Activated CD4-positive, alpha-beta T cell treated with anti-CD3 and anti-CD28 coated beads, Interleukin-2, amount 10 ng/mL, durations not matched to agents 7 days and 5 days (primary cell): Measurements from ENCODE around the gene CYSRT1. TPM values are rescaled to one million over a fixed set of nuclear protein-coding genes. Genes with fewer than 3 reads are reported as not detected.
A peak's percentile ranks its signal among the peaks of the same experiment; 100 is the strongest.

Experiments
- CTCF ChIA-PET: fragments of 350-600 bp; sonication (Branson Sonifier 250); formaldehyde crosslinking; loops from one replicate; lab custom pipeline; 2021; ENCODE audit warnings: antibody characterized with exemption; lab: Charles Lee
- POLR2A ChIA-PET: fragments of 350-600 bp; sonication (Branson Sonifier 250); formaldehyde crosslinking; loops from one replicate; lab custom pipeline; 2021; ENCODE audit warnings: antibody characterized with exemption; lab: Charles Lee
- DNase-seq: peaks from one replicate; pipeline ENCODE4 v3.0.0-alpha.2; 2020
- H3K27ac Mint-ChIP-seq: one replicate; pipeline ENCODE4 v1.8.0; 2021; ENCODE audit warnings: mild to moderate bottlenecking, moderate library complexity, mixed read lengths
- H3K27me3 Mint-ChIP-seq: one replicate; pipeline ENCODE4 v1.8.0; 2021; ENCODE audit warnings: mixed read lengths
- H3K36me3 Mint-ChIP-seq: one replicate; pipeline ENCODE4 v1.8.0; 2021; ENCODE audit warnings: low read depth, mixed read lengths
- H3K4me1 Mint-ChIP-seq: one replicate; pipeline ENCODE4 v1.8.0; 2021; ENCODE audit warnings: mixed read lengths
- H3K4me3 Mint-ChIP-seq: one replicate; pipeline ENCODE4 v1.8.0; 2021; ENCODE audit warnings: mild to moderate bottlenecking, moderate library complexity, mixed read lengths
- H3K9me3 Mint-ChIP-seq: one replicate; pipeline ENCODE4 v1.8.0; 2021; ENCODE audit warnings: mixed read lengths
- total RNA-seq, 2 experiments: library from RNA; stranded (reverse); gene quantifications; one replicate each; pipeline ENCODE4 v1.2.3, GENCODE V29; 2021

Gene CYSRT1
- total RNA-seq, 2 experiments from 2014 or later: 0.35 to 0.72 TPM

DNA sequence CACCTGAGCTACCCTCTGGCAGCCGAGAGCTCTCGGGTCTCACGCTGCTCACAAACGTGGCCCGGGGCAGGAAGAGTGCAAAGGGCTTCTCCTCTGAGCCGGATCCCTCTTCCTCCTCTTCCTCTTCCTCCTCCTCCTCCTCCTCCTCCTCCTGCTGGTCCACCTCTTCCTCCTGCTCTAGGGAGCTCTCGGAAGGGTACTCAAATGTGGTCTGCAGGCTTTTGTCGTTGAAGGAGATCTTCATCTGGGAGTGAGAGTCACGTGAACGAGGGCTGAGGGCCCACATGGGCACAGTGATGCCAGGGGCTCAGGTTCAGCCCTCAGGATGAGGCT, 32.6 kb upstream of the CYSRT1 start:
- POLR2A ChIA-PET: no interaction called here
- Mint-ChIP-seq H3K27me3 (no peaks in the 10 kb centered on the region), H3K36me3 (peaks cover 2% of the 10 kb centered on the region), H3K27ac (no peak overlapping the region), H3K9me3 (no peaks in the 10 kb centered on the region), H3K4me1 (peaks cover 23% of the 10 kb centered on the region), H3K4me3 (no peak overlapping the region)
- CTCF ChIA-PET: interaction anchor here (1.0 to 1.6 kb wide), 4 partner anchors 12 to 158 kb away, joined by 3 to 6 read pairs (median 4); no protein-coding TSS in a partner anchor
- no peak for DNase-seq

DNA sequence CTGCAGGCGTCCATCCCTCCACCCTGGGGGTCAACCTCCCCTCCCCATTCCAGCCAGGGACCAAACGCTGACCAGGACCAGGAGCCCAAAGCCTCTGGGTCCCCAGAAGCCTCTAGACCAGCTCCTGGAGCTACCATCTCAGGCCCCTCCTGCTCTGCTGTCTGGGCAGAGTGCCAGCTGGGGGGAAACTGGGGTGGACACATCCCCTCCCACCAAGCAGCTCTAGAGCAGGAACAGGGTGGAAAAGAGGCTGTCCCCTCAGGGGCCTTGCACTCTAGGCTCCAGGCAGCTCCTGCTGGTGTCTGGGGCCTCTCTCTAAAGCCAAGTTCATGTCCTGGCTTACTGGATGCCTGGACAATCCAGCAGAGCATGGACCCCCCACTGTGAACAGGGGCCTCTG, 32.1 kb upstream of the CYSRT1 start:
- H3K4me1 Mint-ChIP-seq: peaks cover 20% of the 10 kb centered on the region
- CTCF ChIA-PET: interaction anchor here (1.1 to 1.6 kb wide), 3 partner anchors 11 to 63 kb away, joined by 3 to 6 read pairs (median 5); no protein-coding TSS in a partner anchor

DNA sequence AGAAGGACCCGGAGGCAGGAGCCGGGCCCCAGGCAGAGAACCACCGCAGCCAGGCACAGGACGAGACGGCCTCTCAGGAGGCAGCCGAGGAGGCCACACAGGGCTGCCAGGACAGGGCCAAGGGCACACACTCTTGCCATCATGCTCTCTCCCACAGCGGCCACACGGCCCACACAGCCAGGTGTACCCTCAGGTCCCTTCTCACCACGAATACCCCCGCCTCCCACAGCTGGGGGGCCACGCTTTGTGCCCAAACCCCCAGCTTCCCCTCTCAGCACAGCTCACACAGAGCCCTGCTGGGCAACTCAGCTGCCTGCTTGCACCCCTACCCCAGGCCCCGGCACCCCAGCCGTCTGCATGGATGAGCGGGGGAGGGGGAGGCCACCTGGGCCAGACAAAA, 31.2 kb upstream of the CYSRT1 start:
- POLR2A ChIA-PET: no interaction called here
- Mint-ChIP-seq H3K27ac (no peak overlapping the region), H3K9me3 (no peaks in the 10 kb centered on the region), H3K4me3 (no peak overlapping the region), H3K27me3 (no peaks in the 10 kb centered on the region), H3K4me1 (peaks cover 23% of the 10 kb centered on the region), H3K36me3 (peaks cover 2% of the 10 kb centered on the region)
- CTCF ChIA-PET: interaction anchor here (1.6 kb wide), 1 partner anchor 11 kb away, joined by 6 read pairs; no protein-coding TSS in a partner anchor
- DNase-seq: no peak

More for the DNA sequence above, 32.1 kb upstream of the CYSRT1 start:
- Mint-ChIP-seq H3K27ac (no peak overlapping the region), H3K27me3 (no peaks in the 10 kb centered on the region), H3K36me3 (peaks cover 2% of the 10 kb centered on the region), H3K9me3 (no peaks in the 10 kb centered on the region), H3K4me3 (no peak overlapping the region)
- POLR2A ChIA-PET: no interaction called here
- no peak for DNase-seq

DNA sequence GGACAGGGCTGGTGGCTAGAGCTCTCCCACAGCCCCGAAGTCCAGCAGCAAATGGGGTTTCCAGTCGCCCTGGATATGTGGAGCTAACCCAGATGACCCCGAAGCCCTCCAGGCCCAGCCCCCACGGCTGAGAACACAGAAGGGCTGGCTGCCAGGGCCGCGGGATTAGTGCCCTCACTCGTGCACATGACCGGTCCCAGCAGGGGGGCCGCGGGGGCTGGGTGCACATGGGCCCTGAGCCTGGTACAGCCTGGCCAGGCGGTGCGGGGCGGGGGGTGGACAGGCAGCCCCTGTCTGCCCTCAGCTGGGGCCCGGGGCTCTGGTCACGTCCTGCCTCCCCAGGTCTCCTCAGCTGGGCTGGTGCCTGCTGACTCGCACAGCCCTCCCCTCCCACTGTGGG, 30.6 kb upstream of the CYSRT1 start:
- ChIA-PET CTCF (interaction anchor here (1.1 kb wide), 1 partner anchor 33 kb away, joined by 4 read pairs; the partner anchor contains the start of gene RNF224), POLR2A (no interaction called here)
- H3K4me3 Mint-ChIP-seq: no peak overlapping the region
- H3K27ac Mint-ChIP-seq: no peak overlapping the region
- no peaks in the 10 kb centered on the region for H3K36me3 Mint-ChIP-seq
- H3K4me1 Mint-ChIP-seq: peaks cover 18% of the 10 kb centered on the region
- no peaks in the 10 kb centered on the region for H3K27me3 Mint-ChIP-seq
- DNase-seq: no peak
- no peaks in the 10 kb centered on the region for H3K9me3 Mint-ChIP-seq

DNA sequence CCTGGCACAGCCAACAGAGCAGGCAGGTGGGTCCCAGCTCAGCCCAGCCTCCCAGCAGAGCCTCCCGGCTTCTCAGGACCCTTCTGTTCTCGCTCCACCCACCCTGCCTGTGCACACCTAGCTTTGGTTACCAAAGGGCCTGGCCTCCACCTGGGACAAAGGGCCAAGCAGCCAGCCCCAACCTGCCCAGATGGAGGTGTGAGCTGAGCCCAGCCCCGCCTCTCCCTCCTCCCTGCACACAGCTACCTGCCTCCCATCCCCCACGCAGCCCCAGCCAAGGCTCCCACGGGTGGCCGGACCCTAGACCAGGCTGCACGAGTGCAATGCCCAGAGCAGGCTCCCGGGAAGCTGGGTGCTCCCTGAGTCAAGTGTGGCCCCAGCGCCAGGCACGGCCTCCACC, 30.1 kb upstream of the CYSRT1 start:
- Mint-ChIP-seq H3K4me3 (no peak overlapping the region), H3K27me3 (no peaks in the 10 kb centered on the region), H3K27ac (no peak overlapping the region), H3K36me3 (no peaks in the 10 kb centered on the region), H3K9me3 (no peaks in the 10 kb centered on the region), H3K4me1 (peaks cover 13% of the 10 kb centered on the region)
- DNase-seq: no peak
- POLR2A ChIA-PET: no interaction called here
- CTCF ChIA-PET: interaction anchor here (1.1 to 1.6 kb wide), 4 partner anchors 9 to 48 kb away, joined by 3 to 7 read pairs (median 4); partner anchors contain the start of gene RNF224

DNA sequence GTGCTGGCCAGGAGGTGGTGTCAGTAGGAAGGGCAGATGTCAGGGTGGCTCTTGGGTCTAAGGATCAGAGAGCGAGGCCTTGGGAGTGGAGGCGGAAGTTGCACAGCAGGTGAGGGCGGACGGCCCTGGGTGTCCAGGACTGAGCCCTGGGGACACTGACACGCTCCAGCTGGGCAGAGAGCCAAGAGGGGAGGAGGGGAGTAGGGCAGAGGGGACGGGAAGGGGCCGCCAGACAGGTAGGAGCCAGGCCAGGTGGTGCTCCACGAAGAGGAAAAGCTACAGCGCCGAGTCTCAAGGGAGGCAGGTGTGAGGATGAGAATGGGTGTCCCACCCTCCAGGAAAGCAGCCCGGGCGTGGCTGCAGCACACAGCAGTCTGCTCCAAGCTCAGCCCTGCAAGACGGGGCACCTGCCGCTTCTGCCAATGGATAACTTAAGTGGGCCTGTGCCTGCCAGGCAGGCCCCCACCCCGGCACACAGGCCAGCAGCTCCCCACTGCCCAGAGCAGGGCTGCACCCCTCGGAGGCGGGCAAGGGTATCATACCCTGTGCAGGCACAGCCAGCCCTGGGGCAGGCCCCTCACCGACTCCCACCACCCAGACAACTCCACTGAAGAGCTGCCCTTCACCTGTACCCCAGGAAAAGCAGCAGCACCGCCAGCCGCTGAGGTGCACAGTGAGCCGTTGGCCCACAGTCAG, 29.3 kb upstream of the CYSRT1 start:
- no peak for DNase-seq
- Mint-ChIP-seq H3K4me1 (peaks cover 9% of the 10 kb centered on the region), H3K27ac (peak overlapping the region; percentile 13), H3K9me3 (no peaks in the 10 kb centered on the region), H3K36me3 (no peaks in the 10 kb centered on the region), H3K4me3 (no peak overlapping the region), H3K27me3 (no peaks in the 10 kb centered on the region)
- ChIA-PET POLR2A (no interaction called here), CTCF (interaction anchor here (1.1 to 1.6 kb wide), 5 partner anchors 8 to 77 kb away, joined by 3 to 7 read pairs (median 3); partner anchors contain the start of gene RNF224)

DNA sequence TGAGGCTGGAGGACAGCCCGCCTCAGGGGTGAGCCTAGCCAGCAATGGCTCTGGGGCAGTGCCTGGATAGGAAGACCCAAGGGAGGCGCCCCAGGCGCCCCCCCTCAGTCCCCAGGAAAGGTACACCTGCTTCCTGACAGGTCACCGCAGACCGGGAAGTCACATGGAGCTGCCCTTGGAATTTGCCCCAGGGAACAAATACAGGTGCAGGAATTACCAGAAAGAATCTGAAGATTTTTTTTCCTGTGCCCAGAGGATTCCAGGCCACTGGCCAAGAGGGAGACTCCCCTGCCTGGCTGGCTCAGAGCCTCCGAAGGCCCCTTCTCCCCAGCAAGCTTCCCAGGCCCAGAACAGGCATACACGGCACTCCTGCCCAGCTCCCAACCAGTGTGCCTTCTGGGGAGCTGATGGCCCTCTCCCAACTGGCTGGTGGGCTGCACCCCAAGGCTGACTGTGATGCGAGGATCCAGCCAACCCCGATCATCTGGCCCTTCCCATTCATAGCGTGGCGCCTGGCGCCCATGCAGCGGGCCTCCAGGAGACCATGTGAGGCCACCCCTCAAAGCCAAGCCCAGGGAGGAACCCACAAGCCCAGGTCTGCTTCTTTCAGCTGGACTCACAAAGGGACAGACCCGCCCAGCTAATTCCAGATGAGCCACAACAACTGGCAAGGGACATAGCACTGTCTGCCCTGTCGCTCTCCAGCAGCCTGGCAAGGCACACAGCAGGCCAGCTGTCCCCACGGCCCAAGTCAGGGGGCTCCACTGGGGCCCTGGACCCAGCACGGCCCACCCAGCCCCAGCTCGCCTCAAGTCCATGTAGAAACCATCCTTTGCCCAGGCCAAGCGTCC, 26.7 kb upstream of the CYSRT1 start:
- peak overlapping the region; percentile 44 for H3K4me3 Mint-ChIP-seq
- H3K9me3 Mint-ChIP-seq: no peaks in the 10 kb centered on the region
- peaks cover 19% of the 10 kb centered on the region for H3K4me1 Mint-ChIP-seq
- no peaks in the 10 kb centered on the region for H3K27me3 Mint-ChIP-seq
- peaks cover 4% of the 10 kb centered on the region for H3K36me3 Mint-ChIP-seq
- H3K27ac Mint-ChIP-seq: no peak overlapping the region
- no peak for DNase-seq
- ChIA-PET CTCF (interaction anchor here (2.3 kb wide), 1 partner anchor 8 kb away, joined by 6 read pairs; no protein-coding TSS in a partner anchor), POLR2A (no interaction called here)

DNA sequence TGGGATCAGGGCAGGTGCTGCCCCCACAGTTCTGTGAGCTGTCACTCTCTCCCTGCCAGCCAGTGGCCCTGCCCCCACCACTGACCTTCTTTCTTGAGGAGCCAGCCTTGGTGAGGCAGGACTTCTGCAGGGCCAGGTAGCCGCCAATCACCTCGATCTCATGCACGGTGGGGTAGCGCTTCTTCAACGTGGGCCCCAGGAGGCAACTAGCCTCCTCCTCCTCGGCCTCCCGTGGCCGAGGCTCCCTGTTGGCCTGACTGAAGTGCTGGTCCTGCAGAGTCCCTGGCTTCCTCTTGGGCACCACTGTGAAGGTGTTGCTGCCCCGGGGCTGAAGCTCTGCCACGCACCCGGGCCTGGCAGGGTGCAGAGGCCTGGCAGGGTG, 26.1 kb upstream of the CYSRT1 start:
- Mint-ChIP-seq H3K9me3 (no peaks in the 10 kb centered on the region), H3K27ac (no peak overlapping the region), H3K27me3 (no peaks in the 10 kb centered on the region), H3K4me3 (peak overlapping the region; percentile 44), H3K4me1 (peaks cover 21% of the 10 kb centered on the region), H3K36me3 (peaks cover 4% of the 10 kb centered on the region)
- ChIA-PET POLR2A (no interaction called here), CTCF (interaction anchor here (2.3 kb wide), 1 partner anchor 9 kb away, joined by 6 read pairs; no protein-coding TSS in a partner anchor)
- no peak for DNase-seq

DNA sequence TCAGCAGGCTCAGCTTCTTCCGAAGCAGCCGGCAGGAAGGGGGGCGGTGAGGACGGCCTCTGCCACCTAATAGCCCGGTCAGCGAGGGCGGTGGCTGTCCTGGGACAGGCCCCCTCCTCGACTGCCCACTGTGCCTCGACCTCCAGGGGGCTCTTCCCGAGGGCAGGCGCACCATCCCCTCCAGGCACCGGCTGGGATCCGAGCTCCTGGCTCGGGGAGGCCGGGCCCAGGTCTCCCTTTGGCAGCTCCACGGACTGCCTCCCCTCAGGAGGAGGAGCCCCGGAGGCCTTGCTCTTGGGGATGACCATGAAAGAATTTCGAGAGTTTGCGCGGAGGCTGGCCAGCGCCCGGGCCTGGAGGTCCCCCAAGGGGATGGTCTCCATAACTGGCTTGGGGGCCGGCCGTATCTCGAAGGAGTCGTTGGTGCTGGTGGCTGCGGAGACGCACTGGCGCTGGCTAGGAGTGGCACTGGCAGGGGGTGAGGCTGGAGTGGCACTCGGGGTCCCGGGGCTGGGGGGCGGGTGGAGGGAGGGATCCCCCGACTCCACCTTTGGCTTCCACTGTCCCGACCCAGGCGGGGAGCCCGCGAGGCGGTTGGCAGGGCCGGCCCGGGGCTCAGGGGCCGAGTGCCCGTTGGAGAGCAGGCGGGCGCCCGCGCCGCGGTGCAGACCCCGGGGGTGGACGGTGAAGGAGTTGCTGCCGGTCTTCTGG, 25.4 kb upstream of the CYSRT1 start:
- CTCF ChIA-PET: interaction anchor here (0.5 to 2.3 kb wide), 2 partner anchors 10 to 87 kb away, joined by 4 to 6 read pairs; no protein-coding TSS in a partner anchor
- no peak for DNase-seq
- H3K27ac Mint-ChIP-seq: peak overlapping the region; percentile 78
- H3K4me3 Mint-ChIP-seq: peak overlapping the region; percentile 74
- no peaks in the 10 kb centered on the region for H3K9me3 Mint-ChIP-seq
- peaks cover 27% of the 10 kb centered on the region for H3K4me1 Mint-ChIP-seq
- POLR2A ChIA-PET: no interaction called here
- H3K36me3 Mint-ChIP-seq: peaks cover 4% of the 10 kb centered on the region
- H3K27me3 Mint-ChIP-seq: no peaks in the 10 kb centered on the region

DNA sequence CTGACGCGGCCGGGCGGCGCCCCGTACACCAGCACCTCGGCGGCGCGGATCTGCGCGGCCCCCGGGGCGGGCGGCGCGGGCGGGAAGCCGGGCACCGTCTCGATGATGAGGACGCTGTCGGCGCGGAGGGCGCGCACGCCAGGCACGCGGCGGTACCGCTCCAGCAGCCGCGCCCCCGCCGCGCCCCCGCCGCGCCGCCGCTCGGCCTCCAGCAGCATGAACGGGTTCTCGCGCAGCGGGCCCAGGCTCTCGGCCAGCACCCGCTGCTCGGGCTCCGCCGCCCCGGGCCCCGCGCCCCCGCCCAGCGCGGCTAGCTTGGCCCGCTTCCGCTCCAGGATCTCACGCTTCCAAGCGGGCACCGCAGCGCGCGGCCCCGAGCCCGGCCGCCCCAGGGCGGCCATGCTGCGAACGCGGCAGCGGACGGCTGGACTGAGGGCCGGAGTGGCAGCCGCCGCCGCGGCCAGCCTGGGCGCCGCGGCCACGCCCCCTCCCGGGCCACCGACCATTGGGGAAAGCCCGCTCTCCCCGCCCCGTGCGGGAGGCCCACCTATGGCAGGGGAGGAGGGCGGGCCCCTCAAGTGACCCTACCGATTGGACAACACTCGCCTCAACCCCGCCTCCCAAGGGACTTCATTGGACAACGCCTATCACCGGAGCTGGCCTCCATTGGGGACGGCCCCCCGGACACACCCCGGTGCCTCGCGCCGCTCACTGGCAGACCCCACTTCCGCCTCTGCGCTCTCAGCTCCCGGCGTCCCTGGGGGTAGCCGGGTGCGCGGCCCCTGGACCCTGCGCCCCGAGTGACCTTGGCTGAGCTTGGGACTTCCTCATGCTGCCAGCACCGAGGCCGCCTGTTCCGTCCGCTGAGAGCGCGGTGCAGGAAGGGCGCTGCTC, 24.4 kb upstream of the CYSRT1 start, which contains the start of gene TPRN:
TPRN (minus strand) TSS at position 431 of the 894 bp plus-strand sequence; CDS start at position 401, 30 bp downstream.
- ChIA-PET POLR2A (interaction anchor here (0.6 to 1.0 kb wide), 4 partner anchors 12 to 77 kb away, joined by 3 to 5 read pairs (median 3); partner anchors contain the start of genes ANAPC2 and SSNA1), CTCF (interaction anchor here (0.7 to 1.4 kb wide), 6 partner anchors 10 to 165 kb away, joined by 3 to 10 read pairs (median 4); partner anchors contain the start of genes ANAPC2, NRARP, RNF224 and SSNA1)
- Mint-ChIP-seq H3K4me3 (peak within 1 kb of the TSS; percentile 80), H3K27me3 (no peaks in the 10 kb centered on the region), H3K9me3 (no peaks in the 10 kb centered on the region), H3K27ac (peak within 1 kb of the TSS; percentile 82), H3K36me3 (peaks cover 4% of the 10 kb centered on the region), H3K4me1 (peaks cover 30% of the 10 kb centered on the region)
- peak; percentile 100 for DNase-seq

DNA sequence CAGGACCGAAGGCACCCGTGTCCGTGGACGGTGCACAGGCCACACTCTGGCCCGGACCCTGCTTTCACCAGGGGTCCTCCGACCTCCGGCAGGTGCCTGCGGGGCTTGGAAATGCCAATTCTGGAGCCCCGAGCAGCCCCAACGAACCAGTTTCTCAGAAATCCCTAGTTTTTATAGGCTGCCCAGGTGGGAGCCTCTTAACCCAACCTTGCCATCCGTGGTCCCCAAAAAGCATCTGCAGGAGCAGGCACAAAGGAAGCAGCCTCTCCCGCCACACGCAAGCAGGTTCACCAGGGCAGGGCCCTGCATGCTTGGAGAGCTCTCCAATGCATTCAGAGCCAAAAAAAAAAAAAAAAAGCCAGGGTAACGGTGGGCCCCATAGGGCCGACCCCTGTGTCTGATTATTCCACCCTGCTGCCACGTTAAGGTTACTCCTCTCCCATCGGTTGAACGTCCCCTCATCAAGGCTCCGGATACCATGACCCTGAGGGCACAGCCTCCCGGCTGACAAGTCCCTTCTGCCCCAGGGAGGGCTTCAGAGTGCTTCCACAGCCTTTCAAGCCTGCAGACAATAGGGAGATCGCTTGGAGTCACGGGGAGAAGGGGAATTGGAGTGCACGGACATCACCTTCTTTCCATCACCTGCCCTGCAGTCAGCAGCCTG, 23.6 kb upstream of the CYSRT1 start:
- Mint-ChIP-seq H3K4me1 (peaks cover 35% of the 10 kb centered on the region), H3K27me3 (no peaks in the 10 kb centered on the region), H3K4me3 (peak overlapping the region; percentile 80), H3K9me3 (no peaks in the 10 kb centered on the region), H3K27ac (peak overlapping the region; percentile 82), H3K36me3 (peaks cover 5% of the 10 kb centered on the region)
- ChIA-PET POLR2A (interaction anchor here (0.6 to 1.0 kb wide), 4 partner anchors 13 to 347 kb away, joined by 3 to 5 read pairs (median 3); partner anchors contain the start of genes ANAPC2 and SSNA1), CTCF (interaction anchor here (0.7 to 1.4 kb wide), 6 partner anchors 9 to 172 kb away, joined by 3 to 10 read pairs (median 4); partner anchors contain the start of genes ANAPC2, NRARP, RNF224 and SSNA1)
- DNase-seq: no peak
